NCI-H1417 (cell line): ENCODE data around the gene THBS4.

Experiments
- DNase-seq, 3 experiments: peaks; one replicate each; lab custom pipeline; 2025; lab: John Stamatoyannopoulos, UW

The THBS4 gene

DNA sequence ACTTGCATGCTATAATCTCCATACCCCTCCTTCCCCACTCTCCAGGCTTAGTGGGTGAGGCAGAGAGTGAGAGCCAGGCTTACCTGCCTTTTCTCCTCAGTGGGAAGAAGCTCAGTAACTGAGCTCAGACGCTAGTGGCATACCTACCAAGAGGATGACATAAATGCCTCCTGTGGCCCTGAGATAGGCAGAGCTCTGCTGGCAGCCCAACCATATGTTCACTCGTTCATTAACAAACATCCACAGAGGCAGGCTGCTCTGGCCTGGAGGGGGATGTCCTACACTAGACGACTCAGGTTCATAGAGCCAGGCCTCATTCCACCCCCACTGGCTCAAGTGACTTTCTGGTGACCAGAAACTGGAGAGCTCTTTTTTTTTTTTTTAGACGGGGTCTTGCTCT, 81.3 kb downstream of the THBS4 start:
- DNase-seq, result no peak

DNA sequence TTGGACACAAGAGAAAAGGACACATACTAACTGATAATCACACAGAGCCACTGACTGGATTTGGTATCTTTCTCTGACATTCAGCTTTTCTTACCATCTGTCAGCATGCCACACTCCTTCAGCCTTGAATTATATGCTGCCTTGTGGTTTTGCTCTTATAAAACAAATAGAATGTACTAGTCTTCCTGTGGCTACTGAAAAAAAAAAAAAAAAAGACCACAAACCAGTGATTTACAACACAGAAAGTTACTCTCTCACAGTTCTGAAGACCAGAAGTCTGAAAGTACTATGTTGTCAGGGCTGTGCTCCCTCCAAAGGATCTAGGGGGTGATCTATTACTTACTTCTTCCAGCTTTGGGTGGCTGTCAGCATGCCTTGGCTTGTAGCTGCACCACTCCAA, 82.3 kb downstream of the THBS4 start:
- no peak for DNase-seq

- DNase-seq, result no peak
Measured at GRCh38 chr5:80119372-80119771, 84.2 kb downstream of the THBS4 start.

DNA sequence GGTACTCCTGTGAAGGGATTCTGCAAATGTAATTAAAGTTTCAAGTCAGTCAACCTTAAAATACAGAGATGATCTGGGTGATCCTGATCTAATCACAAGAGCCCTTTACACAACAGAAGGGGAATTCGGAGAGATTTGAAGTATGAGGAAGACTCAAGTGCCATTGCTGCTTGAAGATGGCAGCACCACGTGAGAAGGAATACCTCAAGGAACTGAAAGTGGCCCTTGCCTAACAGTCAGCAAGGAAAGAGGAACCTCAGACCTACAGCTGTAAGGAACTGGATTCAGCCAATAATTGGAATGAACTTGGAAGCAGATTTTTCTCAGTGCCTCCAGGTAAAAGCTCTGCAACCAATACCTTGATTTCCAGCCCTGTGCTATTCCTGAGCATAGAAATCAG, 87.4 kb downstream of the THBS4 start:
- DNase-seq, result no peak

GRCh38 chr5:80124121-80124918, 89.2 kb downstream of the THBS4 start:
- DNase-seq, result no peak

- DNase-seq, result no peak
Measured at GRCh38 chr5:80125022-80125961, 90.1 kb downstream of the THBS4 start.

GRCh38 chr5:80125962-80126480, 90.9 kb downstream of the THBS4 start:
- no peak for DNase-seq

DNA sequence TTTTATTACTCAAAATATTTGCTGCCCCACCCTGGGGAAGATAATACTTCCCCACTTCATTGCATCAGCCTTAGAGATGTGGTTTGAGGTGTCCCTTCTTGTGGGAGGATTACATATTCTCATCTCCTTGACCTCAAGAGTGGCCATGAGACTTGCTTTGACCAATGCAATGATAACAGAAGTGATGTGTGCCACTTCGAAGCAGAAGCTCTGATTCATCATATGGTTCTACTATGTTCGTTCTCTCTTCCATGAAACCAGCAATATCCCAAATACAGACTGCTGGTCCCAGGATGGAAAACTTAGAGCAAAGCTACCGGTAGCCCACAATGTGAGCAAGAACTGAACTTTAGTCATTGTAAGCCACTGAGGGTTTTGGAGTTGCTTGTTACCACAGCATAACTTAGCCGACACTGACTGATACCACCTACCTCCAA, 92.0 kb downstream of the THBS4 start:
- DNase-seq, result no peak

DNA sequence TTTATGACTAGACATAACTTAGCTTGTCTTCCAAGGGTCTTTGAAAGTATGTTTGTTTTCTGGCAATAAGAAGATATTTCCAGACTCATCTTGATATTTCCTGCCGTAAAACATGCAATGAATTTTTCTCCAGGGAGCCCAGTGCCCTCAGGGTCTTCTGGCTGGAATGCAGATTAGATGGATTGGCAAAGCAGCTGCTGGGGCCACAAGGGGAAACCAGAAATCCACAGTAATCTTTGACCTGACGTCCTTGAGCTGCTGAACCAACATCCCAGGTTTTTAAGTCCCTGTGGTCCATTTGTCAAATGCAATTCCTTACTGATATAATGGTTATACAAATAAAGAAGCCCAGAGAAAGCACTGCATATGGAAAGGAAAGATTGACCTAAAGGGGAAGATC, 93.0 kb downstream of the THBS4 start:
- DNase-seq, result peak in 1 of 3 experiments; percentile 1

GRCh38 chr5:80129146-80129545, 94.0 kb downstream of the THBS4 start:
- no peak for DNase-seq
